T-helper 1 cell treated with Interleukin-12 subunit alpha and Interleukin-12 subunit beta and Interleukin-4 antibody, amounts not matched to agents 30 μg/mL and 1 μg/mL, for 36 hours (primary cell): ENCODE data around the gene ANKRD11.
A peak's percentile ranks its signal among the peaks of the same experiment; 100 is the strongest.
"Not testable (repeated sequence)": the region's sequence is repeated elsewhere in the genome, so short reads cannot be mapped to it uniquely, and the experiment has no call there.

Source experiments
- H3K27ac Mint-ChIP-seq: one replicate; pipeline ENCODE4 v1.8.0; 2021; ENCODE audit warnings: mild to moderate bottlenecking, mixed read lengths
- H3K27me3 Mint-ChIP-seq: one replicate; pipeline ENCODE4 v1.8.0; 2021; ENCODE audit warnings: low read depth, mixed read lengths
- H3K36me3 Mint-ChIP-seq: one replicate; pipeline ENCODE4 v1.8.0; 2021; ENCODE audit warnings: low read depth, mixed read lengths
- H3K4me1 Mint-ChIP-seq: one replicate; pipeline ENCODE4 v1.8.0; 2021; ENCODE audit warnings: low read depth, mixed read lengths
- H3K4me3 Mint-ChIP-seq: one replicate; pipeline ENCODE4 v1.8.0; 2021; ENCODE audit warnings: mild to moderate bottlenecking, moderate library complexity, mixed read lengths
- H3K9me3 Mint-ChIP-seq: one replicate; pipeline ENCODE4 v1.8.0; 2021; ENCODE audit warnings: mixed read lengths

The ANKRD11 gene

DNA sequence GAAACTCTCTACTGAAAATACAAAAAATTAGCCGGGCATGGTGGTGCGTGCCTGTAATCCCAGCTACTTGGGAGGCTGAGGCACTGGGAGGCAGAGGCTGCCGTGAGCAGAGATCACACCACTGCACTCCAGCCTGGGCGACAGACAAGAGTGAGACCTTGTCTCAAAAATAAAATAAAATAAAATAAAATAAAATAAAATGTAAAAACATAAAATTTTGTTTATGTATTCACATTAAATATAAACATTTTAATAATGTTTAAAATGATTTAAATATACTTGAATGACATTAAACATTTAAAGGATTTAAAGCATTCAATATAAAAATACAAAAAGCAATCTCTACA, 160.6 kb downstream of the ANKRD11 start:
- H3K27ac Mint-ChIP-seq, H3K27me3 Mint-ChIP-seq, H3K9me3 Mint-ChIP-seq: not testable (repeated sequence)
- H3K4me1 Mint-ChIP-seq, result peaks cover 67% of the 10 kb centered on the region
- H3K4me3 Mint-ChIP-seq, result peak overlapping the region; percentile 28
- H3K36me3 Mint-ChIP-seq, result peaks cover 17% of the 10 kb centered on the region

DNA sequence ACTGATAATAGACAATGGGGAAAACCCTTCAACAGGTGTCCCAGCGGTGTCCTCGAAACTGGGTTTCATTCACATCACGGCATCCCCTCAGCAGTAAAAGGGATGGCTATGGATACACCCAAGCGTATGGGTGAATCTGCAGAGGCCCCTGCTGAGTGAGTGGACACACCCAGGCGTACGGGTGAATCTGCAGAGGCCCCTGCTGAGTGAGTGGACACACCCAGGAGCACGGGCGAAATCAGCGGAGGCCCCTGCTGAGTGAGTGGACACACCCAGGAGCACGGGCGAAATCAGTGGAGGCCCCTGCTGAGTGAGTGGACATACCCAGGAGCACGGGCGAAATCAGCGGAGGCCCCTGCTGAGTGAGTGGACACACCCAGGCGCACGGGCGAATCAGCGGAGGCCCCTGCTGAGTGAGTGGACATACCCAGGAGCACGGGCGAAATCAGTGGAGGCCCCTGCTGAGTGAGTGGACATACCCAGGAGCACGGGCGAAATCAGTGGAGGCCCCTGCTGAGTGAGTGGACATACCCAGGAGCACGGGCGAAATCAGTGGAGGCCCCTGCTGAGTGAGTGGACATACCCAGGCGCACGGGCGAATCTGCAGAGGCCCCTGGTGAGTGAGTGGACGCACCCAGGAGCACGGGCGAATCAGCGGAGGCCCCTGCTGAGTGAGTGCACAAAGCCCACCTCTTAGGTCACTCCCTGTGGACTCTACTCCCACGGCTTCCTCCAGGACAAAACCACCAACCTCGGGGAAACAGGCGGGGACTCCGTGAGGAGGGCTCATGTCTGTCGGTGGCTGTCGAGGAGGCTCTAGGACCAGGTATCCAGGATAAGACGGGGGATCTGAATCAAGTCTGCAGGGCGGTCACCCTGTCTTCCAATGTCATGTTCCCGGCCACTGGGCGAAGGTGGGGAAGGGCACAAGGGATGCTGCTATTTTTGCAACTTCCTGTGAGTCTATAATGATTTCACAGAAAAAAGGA, 161.7 kb downstream of the ANKRD11 start:
- not testable (repeated sequence) for H3K27ac Mint-ChIP-seq, H3K9me3 Mint-ChIP-seq, H3K4me3 Mint-ChIP-seq, H3K27me3 Mint-ChIP-seq
- Mint-ChIP-seq H3K36me3 (peaks cover 20% of the 10 kb centered on the region), H3K4me1 (peaks cover 68% of the 10 kb centered on the region)

DNA sequence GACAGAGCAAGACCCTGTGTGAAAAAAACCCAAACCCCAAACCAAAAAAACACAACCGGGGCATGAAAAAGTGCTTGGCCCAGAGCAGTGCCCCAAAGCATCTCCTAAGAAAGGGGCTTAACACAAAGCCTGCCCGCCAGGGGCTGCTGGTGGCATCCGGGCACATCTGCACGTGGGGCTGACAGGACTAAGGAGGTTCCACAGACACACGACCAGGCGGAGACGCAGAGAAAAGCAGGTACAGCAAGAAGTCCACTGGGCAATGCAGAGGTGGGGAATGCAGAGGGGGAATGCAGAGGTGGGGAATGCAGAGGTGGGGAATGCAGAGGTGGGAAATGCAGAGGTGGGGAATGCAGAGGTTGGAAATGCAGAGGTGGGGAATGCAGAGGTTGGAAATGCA, 163.6 kb downstream of the ANKRD11 start:
- H3K36me3 Mint-ChIP-seq, result peaks cover 26% of the 10 kb centered on the region
- H3K9me3 Mint-ChIP-seq, result no peaks in the 10 kb centered on the region
- no peak overlapping the region for H3K27ac Mint-ChIP-seq
- H3K4me1 Mint-ChIP-seq, result peaks cover 70% of the 10 kb centered on the region
- H3K27me3 Mint-ChIP-seq, result no peaks in the 10 kb centered on the region
- no peak overlapping the region for H3K4me3 Mint-ChIP-seq

DNA sequence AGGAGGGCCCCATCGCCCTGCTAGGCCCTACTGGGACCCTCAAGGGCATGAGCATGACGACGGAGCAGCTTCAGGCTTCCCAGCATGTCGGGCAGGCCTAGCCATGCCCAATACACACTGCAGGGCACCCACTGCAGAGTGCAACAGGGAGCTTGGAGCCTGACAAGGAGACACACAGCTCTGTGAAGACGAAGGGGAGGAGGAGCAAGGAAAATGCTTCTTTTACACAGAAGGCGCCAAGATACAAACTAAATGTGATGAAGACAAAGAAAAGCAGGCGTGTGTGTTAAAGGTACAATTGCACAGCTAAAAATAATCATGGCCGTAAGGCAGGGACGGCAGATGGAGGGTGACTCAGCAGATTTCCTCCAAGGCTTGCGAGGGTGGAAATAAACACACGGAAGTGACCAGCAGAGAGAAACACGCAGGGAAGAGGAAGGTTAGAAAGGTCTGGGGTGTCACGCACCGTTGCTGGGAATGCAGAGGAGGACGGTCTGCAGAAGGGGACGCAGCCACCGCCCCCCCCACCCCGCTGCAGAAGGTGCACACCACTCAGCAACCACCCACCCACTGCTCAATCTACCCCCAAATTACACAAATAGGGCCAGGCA, 164.4 kb downstream of the ANKRD11 start:
- peak overlapping the region; percentile 64 for H3K4me3 Mint-ChIP-seq
- no peaks in the 10 kb centered on the region for H3K27me3 Mint-ChIP-seq
- peaks cover 26% of the 10 kb centered on the region for H3K36me3 Mint-ChIP-seq
- H3K27ac Mint-ChIP-seq, result peak overlapping the region; percentile 70
- no peaks in the 10 kb centered on the region for H3K9me3 Mint-ChIP-seq
- H3K4me1 Mint-ChIP-seq, result peaks cover 69% of the 10 kb centered on the region

GRCh38 chr16:89324056-89325010, 166.0 kb downstream of the ANKRD11 start:
- peaks cover 26% of the 10 kb centered on the region for H3K36me3 Mint-ChIP-seq
- no peaks in the 10 kb centered on the region for H3K27me3 Mint-ChIP-seq
- H3K9me3 Mint-ChIP-seq, result no peaks in the 10 kb centered on the region
- H3K27ac Mint-ChIP-seq, result peak overlapping the region; percentile 57
- peak overlapping the region; percentile 28 for H3K4me3 Mint-ChIP-seq
- H3K4me1 Mint-ChIP-seq, result peaks cover 72% of the 10 kb centered on the region

DNA sequence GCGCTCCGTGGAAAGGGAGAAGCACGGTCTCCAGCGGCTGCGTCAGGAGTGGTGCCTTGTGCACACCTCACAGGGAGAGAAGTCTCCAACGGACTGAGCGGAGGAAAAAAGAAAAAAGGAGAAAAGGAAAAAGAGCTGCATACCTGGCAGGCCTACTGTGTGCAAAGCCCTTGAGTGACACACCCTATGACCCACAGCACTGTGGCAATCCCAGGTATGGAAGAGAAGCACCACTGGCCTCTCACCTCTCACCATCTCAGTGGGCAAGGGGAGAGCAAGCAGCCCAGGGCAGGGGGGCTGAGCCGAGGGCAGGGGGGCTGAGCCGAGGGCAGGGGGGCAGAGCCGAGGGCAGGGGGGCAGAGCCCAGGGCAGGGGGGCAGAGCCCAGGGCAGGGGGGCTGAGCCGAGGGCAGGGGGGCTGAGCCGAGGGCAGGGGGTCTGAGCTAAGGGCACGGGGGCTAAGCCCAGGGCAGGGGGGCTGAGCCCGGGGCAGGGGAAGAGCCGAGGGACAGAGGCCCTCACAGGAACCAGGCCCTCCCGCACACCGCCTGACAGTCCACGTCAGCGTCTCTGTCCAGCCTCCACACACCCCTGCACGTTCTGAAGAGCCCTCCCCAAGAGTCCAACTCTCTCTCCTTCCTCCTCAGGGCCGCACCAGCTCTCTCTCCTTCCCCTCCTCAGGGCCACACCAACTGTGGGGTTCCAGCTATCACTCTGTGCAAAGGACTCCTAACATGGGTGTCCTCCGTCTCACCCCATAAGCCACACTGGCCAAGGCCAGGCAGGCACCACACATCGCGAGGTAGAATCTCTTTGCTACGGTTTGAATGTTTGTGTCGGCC, 167.0 kb downstream of the ANKRD11 start:
- Mint-ChIP-seq H3K27me3 (no peaks in the 10 kb centered on the region), H3K4me1 (peaks cover 75% of the 10 kb centered on the region), H3K27ac (peak overlapping the region; percentile 57), H3K36me3 (peaks cover 29% of the 10 kb centered on the region), H3K9me3 (no peaks in the 10 kb centered on the region), H3K4me3 (no peak overlapping the region)

GRCh38 chr16:89322321-89323119, 167.8 kb downstream of the ANKRD11 start:
- Mint-ChIP-seq H3K36me3 (peaks cover 29% of the 10 kb centered on the region), H3K4me3 (no peak overlapping the region), H3K9me3 (no peaks in the 10 kb centered on the region), H3K27ac (peak overlapping the region; percentile 69), H3K27me3 (no peaks in the 10 kb centered on the region), H3K4me1 (peaks cover 79% of the 10 kb centered on the region)

DNA sequence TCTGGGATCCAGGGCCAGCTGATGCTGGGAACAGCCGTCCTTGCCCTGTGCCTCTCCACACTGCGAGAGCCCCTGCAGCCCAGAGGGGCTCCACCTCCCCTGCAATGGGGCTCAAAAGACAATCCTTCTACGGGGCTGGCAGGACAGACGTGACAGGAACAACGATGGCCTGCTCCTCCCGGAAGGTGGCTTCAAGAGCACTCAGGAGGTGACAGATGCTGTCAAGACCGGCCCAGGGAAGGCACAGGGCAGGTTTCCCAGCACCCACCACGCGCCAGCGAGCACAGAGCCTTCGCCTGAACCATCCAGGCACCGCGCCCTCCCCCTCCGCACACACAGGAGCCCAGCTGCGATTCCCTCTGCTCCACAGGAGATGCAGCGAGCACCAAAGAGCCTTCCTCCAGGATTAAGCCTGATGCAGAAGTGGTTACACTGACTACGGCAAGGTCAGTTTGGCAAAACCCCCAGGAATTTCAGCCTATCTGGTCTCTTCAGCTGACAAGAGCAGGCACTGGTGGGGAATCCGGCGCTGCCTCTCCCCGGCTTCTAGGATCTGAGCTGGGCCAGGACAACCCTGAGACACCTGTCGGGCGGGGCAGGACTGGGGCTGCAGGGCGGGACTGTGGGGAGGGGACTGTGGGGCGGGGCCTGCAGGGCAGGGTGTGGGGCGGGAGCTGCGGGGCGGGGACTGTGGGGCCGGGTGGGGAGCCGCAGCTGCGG, 169.4 kb downstream of the ANKRD11 start:
- Mint-ChIP-seq H3K4me3 (peak overlapping the region; percentile 23), H3K36me3 (peaks cover 31% of the 10 kb centered on the region), H3K9me3 (no peaks in the 10 kb centered on the region), H3K27me3 (no peaks in the 10 kb centered on the region), H3K4me1 (peaks cover 80% of the 10 kb centered on the region), H3K27ac (peak overlapping the region; percentile 39)

- peak overlapping the region; percentile 36 for H3K4me3 Mint-ChIP-seq
- H3K36me3 Mint-ChIP-seq, result peaks cover 27% of the 10 kb centered on the region
- H3K9me3 Mint-ChIP-seq, result no peaks in the 10 kb centered on the region
- H3K4me1 Mint-ChIP-seq, result peaks cover 79% of the 10 kb centered on the region
- no peaks in the 10 kb centered on the region for H3K27me3 Mint-ChIP-seq
- H3K27ac Mint-ChIP-seq, result peak overlapping the region; percentile 60
These were observed 170.2 kb downstream of the ANKRD11 start for GRCh38 chr16:89319886-89320781.

- peaks cover 33% of the 10 kb centered on the region for H3K36me3 Mint-ChIP-seq
- H3K9me3 Mint-ChIP-seq, result no peaks in the 10 kb centered on the region
- H3K27me3 Mint-ChIP-seq, result no peaks in the 10 kb centered on the region
- peak overlapping the region; percentile 60 for H3K27ac Mint-ChIP-seq
- H3K4me1 Mint-ChIP-seq, result peaks cover 79% of the 10 kb centered on the region
- H3K4me3 Mint-ChIP-seq, result no peak overlapping the region
These were observed 170.8 kb downstream of the ANKRD11 start for GRCh38 chr16:89319631-89319885.

DNA sequence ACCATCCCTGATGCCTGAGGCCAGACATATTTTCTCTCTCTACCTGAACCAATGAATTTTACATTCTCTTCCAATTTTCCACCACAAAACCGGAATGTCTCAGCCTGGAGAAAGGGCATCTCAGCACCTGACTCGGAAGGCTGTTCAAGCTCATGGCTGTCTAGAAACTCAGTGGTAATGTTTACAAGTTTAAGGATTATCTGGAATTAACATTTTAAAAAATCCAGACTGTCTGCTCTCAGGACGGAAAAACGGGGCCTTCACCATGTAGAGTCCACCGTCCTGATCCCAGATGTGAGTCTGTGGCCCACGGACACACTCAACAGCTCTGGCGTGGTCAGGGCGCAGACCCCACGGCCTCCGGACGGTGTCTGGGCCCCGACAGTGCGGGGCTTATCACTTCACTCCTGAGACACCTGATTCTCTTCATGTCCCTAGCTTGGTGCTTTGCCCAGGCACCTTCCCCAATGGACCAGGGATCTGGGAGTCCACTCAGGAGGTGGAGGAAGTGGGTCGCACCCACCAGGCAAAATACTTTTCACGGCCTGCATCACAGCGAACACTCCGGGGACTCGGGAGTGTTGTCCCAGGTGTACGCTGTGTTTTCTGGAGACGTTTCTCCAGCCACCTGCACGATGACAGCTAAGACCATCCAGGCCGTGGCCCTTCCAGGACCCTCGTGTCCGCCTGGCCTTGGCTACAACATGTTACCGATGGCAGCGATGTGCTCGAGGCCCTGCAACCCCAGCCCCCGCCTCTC, 171.3 kb downstream of the ANKRD11 start:
- H3K36me3 Mint-ChIP-seq, result peaks cover 34% of the 10 kb centered on the region
- H3K4me3 Mint-ChIP-seq, result no peak overlapping the region
- H3K4me1 Mint-ChIP-seq, result peaks cover 79% of the 10 kb centered on the region
- no peaks in the 10 kb centered on the region for H3K9me3 Mint-ChIP-seq
- H3K27me3 Mint-ChIP-seq, result no peaks in the 10 kb centered on the region
- peak overlapping the region; percentile 74 for H3K27ac Mint-ChIP-seq

- peaks cover 37% of the 10 kb centered on the region for H3K36me3 Mint-ChIP-seq
- H3K4me1 Mint-ChIP-seq, result peaks cover 79% of the 10 kb centered on the region
- no peaks in the 10 kb centered on the region for H3K27me3 Mint-ChIP-seq
- no peaks in the 10 kb centered on the region for H3K9me3 Mint-ChIP-seq
- H3K27ac Mint-ChIP-seq, result peak overlapping the region; percentile 74
- H3K4me3 Mint-ChIP-seq, result peak overlapping the region; percentile 47
These were observed 172.0 kb downstream of the ANKRD11 start for GRCh38 chr16:89318430-89318758.
